GM23338 (cell line): ENCODE results near the gene TPI1. TPM values are rescaled to one million over a fixed set of nuclear protein-coding genes. Genes with fewer than 3 reads are reported as not detected.
"Not testable (repeated sequence)": the region's sequence is repeated elsewhere in the genome, so short reads cannot be mapped to it uniquely, and the experiment has no call there.

Experiments used
- ATAC-seq: fragments of 200-7000 bp; cut with Tn5 transposase; 3 replicates; pipeline ENCODE4 v1.9.1; 2020
- DNase-seq: peaks from one replicate; pipeline ENCODE4 v3.0.0-alpha.2; 2015; ENCODE audit warnings: low spot score
- H2AFZ ChIP-seq: fragments of 200-600 bp; sonication (generic); 2 replicates; pipeline ENCODE4 v1.8.0; 2016; ENCODE audit warnings: antibody characterized with exemption, mild to moderate bottlenecking, moderate library complexity
- H3F3A ChIP-seq: fragments of 200-600 bp; sonication (generic); replicated peaks from 2 replicates; pipeline ENCODE4 v1.8.0; 2017; ENCODE audit warnings: antibody characterized with exemption, mixed run types, low read depth
- H3K27ac ChIP-seq: fragments of 200-600 bp; sonication (generic); 2 replicates; pipeline ENCODE4 v1.6.1; 2016; ENCODE audit warnings: low read depth
- H3K27me3 ChIP-seq: fragments of 200-600 bp; sonication (generic); 2 replicates; pipeline ENCODE4 v1.8.0; 2016; ENCODE audit warnings: mild to moderate bottlenecking, mixed run types, moderate library complexity; ENCODE audit not compliant: insufficient read depth
- H3K36me3 ChIP-seq: fragments of 200-600 bp; sonication (generic); 2 replicates; pipeline ENCODE4 v1.8.0; 2016; ENCODE audit warnings: mild to moderate bottlenecking; ENCODE audit not compliant: insufficient read depth
- H3K4me1 ChIP-seq: fragments of 200-600 bp; sonication (generic); 2 replicates; pipeline ENCODE4 v1.8.0; 2016; ENCODE audit warnings: mild to moderate bottlenecking, moderate library complexity; ENCODE audit not compliant: insufficient read depth
- H3K4me2 ChIP-seq: fragments of 200-600 bp; sonication (generic); 2 replicates; pipeline ENCODE4 v1.7.1; 2017; ENCODE audit warnings: mixed run types
- H3K4me3 ChIP-seq: fragments of 200-600 bp; sonication (generic); 2 replicates; pipeline ENCODE4 v1.6.1; 2016; ENCODE audit warnings: mixed run types
- H3K79me2 ChIP-seq: fragments of 200-600 bp; sonication (generic); replicated peaks from 2 replicates; pipeline ENCODE4 v1.8.0; 2017; ENCODE audit warnings: mild to moderate bottlenecking; ENCODE audit not compliant: insufficient read depth
- H3K9me2 ChIP-seq: fragments of 200-600 bp; sonication (generic); 2 replicates; pipeline ENCODE4 v1.8.0; 2017; ENCODE audit not compliant: insufficient read depth
- H4K20me1 ChIP-seq: fragments of 200-600 bp; sonication (generic); replicated peaks from 2 replicates; pipeline ENCODE4 v1.8.0; 2017; ENCODE audit warnings: mild to moderate bottlenecking; ENCODE audit not compliant: insufficient read depth
- H3K27ac Mint-ChIP-seq: 2 replicates; pipeline ENCODE4 v1.8.0; 2020; ENCODE audit warnings: inconsistent platforms, mild to moderate bottlenecking, moderate library complexity, mixed read lengths
- H3K27me3 Mint-ChIP-seq: 3 replicates; pipeline ENCODE4 v1.8.0; 2022; ENCODE audit warnings: low read depth, mild to moderate bottlenecking, moderate library complexity, mixed read lengths, inconsistent platforms; ENCODE audit not compliant: insufficient read depth, poor library complexity
- H3K36me3 Mint-ChIP-seq: 3 replicates; pipeline ENCODE4 v1.8.0; 2021; ENCODE audit warnings: low read depth, mild to moderate bottlenecking, inconsistent platforms, moderate library complexity, mixed read lengths
- H3K4me1 Mint-ChIP-seq: 3 replicates; pipeline ENCODE4 v1.8.0; 2020; ENCODE audit warnings: mild to moderate bottlenecking, inconsistent platforms, mixed read lengths
- H3K4me3 Mint-ChIP-seq: 3 replicates; pipeline ENCODE4 v1.8.0; 2021; ENCODE audit warnings: moderate library complexity, mild to moderate bottlenecking, inconsistent platforms, mixed read lengths
- H3K9me3 Mint-ChIP-seq: 3 replicates; pipeline ENCODE4 v1.8.0; 2020; ENCODE audit warnings: moderate library complexity, mild to moderate bottlenecking, inconsistent platforms, mixed read lengths
- JUNB ChIP-seq: IDR thresholded peaks from one replicate; pipeline ENCODE4 v1.6.1; 2016; ENCODE audit warnings: antibody characterized with exemption; ENCODE audit not compliant: unreplicated experiment
- POLR2AphosphoS5 ChIP-seq: IDR thresholded peaks from 2 replicates; pipeline ENCODE4 v1.6.1; 2016; ENCODE audit warnings: antibody characterized with exemption, low read depth
- ZNF331 ChIP-seq: fragments of 250-450 bp; sonication (Bioruptor Pico); IDR thresholded peaks from 2 replicates; pipeline ENCODE4 v1.5.0; 2020; ENCODE audit warnings: low read depth, mild to moderate bottlenecking, moderate library complexity
- polyA plus RNA-seq: library from polyadenylated mRNA; unstranded; fragments of >200 nt; fragmentation: Nextera tagmentation; extraction: Ambion mirVana; gene quantifications from 2 replicates; pipeline ENCODE4 v1.2.1, GENCODE V29; 2016
- total RNA-seq: library from RNA; depleted of rRNA; stranded (reverse); fragments of >200 nt; shearing (Covaris generic); gene quantifications from 2 replicates; pipeline ENCODE4 v1.2.3, GENCODE V29; 2014
- TF ChIP-seq, protein P1 (sequence below): IDR thresholded peaks from one replicate; pipeline ENCODE4 v1.6.1; 2018; ENCODE audit warnings: antibody characterized with exemption; ENCODE audit not compliant: unreplicated experiment

The TPI1 gene
- total and polyA plus RNA-seq, 2 experiments from 2014 or later, result 737 to 822 TPM

GRCh38 chr12:6888794-6889193 lies 21.5 kb downstream of the TPI1 start:
- not testable (repeated sequence) for H3K27me3 ChIP-seq, H3K4me3 Mint-ChIP-seq, H3K79me2 ChIP-seq, ATAC-seq, H3K9me2 ChIP-seq, H4K20me1 ChIP-seq, DNase-seq, H3K36me3 Mint-ChIP-seq, H3K4me3 ChIP-seq, H3K9me3 Mint-ChIP-seq, H2AFZ ChIP-seq, H3K36me3 ChIP-seq
- Histone ChIP-seq H3F3A (peaks cover 38% of the 10 kb centered on the region), H3K27ac (peak overlapping the region; percentile 90), H3K4me2 (peak overlapping the region; percentile 51; the same call in 1 of the 2 replicates), H3K4me1 (peaks cover 45% of the 10 kb centered on the region)
- H3K27me3 Mint-ChIP-seq, result peaks cover 18% of the 10 kb centered on the region
- peaks cover 33% of the 10 kb centered on the region for H3K4me1 Mint-ChIP-seq
- peak overlapping the region; percentile 78; the same call in 1 of the 2 replicates for H3K27ac Mint-ChIP-seq

GRCh38 chr12:6889775-6890573 lies 22.6 kb downstream of the TPI1 start:
- not testable (repeated sequence) for H3K79me2 ChIP-seq, ATAC-seq, H3K27me3 ChIP-seq, H3K36me3 Mint-ChIP-seq, H4K20me1 ChIP-seq, H3K36me3 ChIP-seq, H2AFZ ChIP-seq, H3K9me2 ChIP-seq, H3K9me3 Mint-ChIP-seq
- Mint-ChIP-seq H3K27me3 (peaks cover 18% of the 10 kb centered on the region), H3K27ac (peak overlapping the region; percentile 100), H3K4me3 (peak overlapping the region; percentile 68), H3K4me1 (peaks cover 25% of the 10 kb centered on the region)
- peak overlapping the region; percentile 97 for H3K27ac ChIP-seq
- peaks cover 40% of the 10 kb centered on the region for H3K4me1 ChIP-seq
- H3K4me2 ChIP-seq, result peak overlapping the region; percentile 73
- peak; percentile 33 for DNase-seq
- H3K4me3 ChIP-seq, result peak overlapping the region; percentile 46; the same call in 1 of the 2 replicates
- peaks cover 28% of the 10 kb centered on the region for H3F3A ChIP-seq

- no peaks in the 10 kb centered on the region for H4K20me1 ChIP-seq
- peak; percentile 99 for DNase-seq
- peaks cover 30% of the 10 kb centered on the region for H3K4me1 ChIP-seq
- peak overlapping the region; percentile 30; the same call in 1 of the 2 replicates for H2AFZ ChIP-seq
- peak; percentile 95 for ATAC-seq
- H3K27ac Mint-ChIP-seq, result peak overlapping the region; percentile 100
- H3K9me2 ChIP-seq, result no peaks in the 10 kb centered on the region
- H3K79me2 ChIP-seq, result no peaks in the 10 kb centered on the region
- H3K4me3 Mint-ChIP-seq, result peak overlapping the region; percentile 71
- peak overlapping the region; percentile 54 for H3K4me3 ChIP-seq
- H3K4me1 Mint-ChIP-seq, result peaks cover 17% of the 10 kb centered on the region
- H3K36me3 ChIP-seq, result no peaks in the 10 kb centered on the region
- H3K27me3 ChIP-seq, result no peaks in the 10 kb centered on the region
- no peaks in the 10 kb centered on the region; the same call in 1 of the 3 replicates for H3K9me3 Mint-ChIP-seq
- no peaks in the 10 kb centered on the region for H3K36me3 Mint-ChIP-seq
- H3K4me2 ChIP-seq, result peak overlapping the region; percentile 78
- peaks cover 21% of the 10 kb centered on the region for H3K27me3 Mint-ChIP-seq
- H3K27ac ChIP-seq, result peak overlapping the region; percentile 97
- H3F3A ChIP-seq, result peaks cover 26% of the 10 kb centered on the region
- no peak for TF ChIP-seq JUNB
- peak; percentile 79 for TF ChIP-seq POLR2AphosphoS5
- TF ChIP-seq, protein P1, sequence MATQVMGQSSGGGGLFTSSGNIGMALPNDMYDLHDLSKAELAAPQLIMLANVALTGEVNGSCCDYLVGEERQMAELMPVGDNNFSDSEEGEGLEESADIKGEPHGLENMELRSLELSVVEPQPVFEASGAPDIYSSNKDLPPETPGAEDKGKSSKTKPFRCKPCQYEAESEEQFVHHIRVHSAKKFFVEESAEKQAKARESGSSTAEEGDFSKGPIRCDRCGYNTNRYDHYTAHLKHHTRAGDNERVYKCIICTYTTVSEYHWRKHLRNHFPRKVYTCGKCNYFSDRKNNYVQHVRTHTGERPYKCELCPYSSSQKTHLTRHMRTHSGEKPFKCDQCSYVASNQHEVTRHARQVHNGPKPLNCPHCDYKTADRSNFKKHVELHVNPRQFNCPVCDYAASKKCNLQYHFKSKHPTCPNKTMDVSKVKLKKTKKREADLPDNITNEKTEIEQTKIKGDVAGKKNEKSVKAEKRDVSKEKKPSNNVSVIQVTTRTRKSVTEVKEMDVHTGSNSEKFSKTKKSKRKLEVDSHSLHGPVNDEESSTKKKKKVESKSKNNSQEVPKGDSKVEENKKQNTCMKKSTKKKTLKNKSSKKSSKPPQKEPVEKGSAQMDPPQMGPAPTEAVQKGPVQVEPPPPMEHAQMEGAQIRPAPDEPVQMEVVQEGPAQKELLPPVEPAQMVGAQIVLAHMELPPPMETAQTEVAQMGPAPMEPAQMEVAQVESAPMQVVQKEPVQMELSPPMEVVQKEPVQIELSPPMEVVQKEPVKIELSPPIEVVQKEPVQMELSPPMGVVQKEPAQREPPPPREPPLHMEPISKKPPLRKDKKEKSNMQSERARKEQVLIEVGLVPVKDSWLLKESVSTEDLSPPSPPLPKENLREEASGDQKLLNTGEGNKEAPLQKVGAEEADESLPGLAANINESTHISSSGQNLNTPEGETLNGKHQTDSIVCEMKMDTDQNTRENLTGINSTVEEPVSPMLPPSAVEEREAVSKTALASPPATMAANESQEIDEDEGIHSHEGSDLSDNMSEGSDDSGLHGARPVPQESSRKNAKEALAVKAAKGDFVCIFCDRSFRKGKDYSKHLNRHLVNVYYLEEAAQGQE, result no peak
- no peak for TF ChIP-seq ZNF331 (CRISPR knock-in tag)
These were observed 23.7 kb downstream of the TPI1 start for GRCh38 chr12:6890789-6891645.
